ENCODE data around the gene CAND1. TPM values are rescaled to one million over a fixed set of nuclear protein-coding genes. Genes with fewer than 3 reads are reported as not detected.

The CAND1 gene
- total and polyA plus RNA-seq, 4 donors = 25.4 to 66.1 (median 45.7) TPM

- TF ChIP-seq REST (IDR thresholded peaks at IDR 0.05) = no peak
Measured at GRCh38 chr12:67320614-67321295, 51.6 kb downstream of the CAND1 start (continued).

DNA sequence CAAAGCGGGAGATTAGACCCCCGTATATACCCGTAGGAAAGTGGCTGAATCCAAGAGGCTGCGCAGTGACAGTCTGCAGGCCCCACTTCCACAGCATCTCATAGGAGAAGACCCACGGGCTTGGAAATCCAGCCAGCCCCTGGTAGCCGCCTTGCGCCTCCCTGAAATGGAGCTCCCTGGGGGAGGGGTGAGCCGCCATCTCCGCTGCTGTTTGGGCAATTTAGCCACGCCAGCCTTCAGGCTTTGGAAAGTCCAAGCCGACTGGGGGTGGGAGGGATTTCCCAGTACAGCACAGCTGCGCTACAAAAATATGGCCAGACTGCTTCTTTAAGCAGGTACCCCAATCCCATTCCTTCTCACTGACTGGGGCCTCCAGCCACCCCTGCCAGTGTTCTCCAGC lies 53.4 kb downstream of the CAND1 start:
- no peak overlapping the region for H3K4me3 ChIP-seq (ENCODE audit: low read depth in 1 of 3, low read length in 3 of 3)
- H3K36me3 ChIP-seq (ENCODE audit: control insufficient read depth in 4 of 4, insufficient read depth in 3 of 4, low read depth in 1 of 4, low read length in 3 of 4) = peaks cover 0 to 3% (median 0%) of the 10 kb centered on the region in 4 donors
- no peaks in the 10 kb centered on the region for H3K4me1 ChIP-seq (ENCODE audit: control insufficient read depth in 4 of 4, insufficient read depth in 4 of 4, low read length in 3 of 4)
- no peaks in the 10 kb centered on the region for H3K27me3 ChIP-seq (ENCODE audit: control insufficient read depth in 4 of 4, insufficient read depth in 4 of 4, low read length in 3 of 4)
- no peak overlapping the region for H3K9ac ChIP-seq (ENCODE audit: low read depth in 1 of 2, low read length in 2 of 2)
- no peak overlapping the region for H3K27ac ChIP-seq (ENCODE audit: low read depth in 1 of 2, low read length in 2 of 2)
- no peak for DNase-seq (ENCODE audit: low spot score)
- H3K9me3 ChIP-seq (ENCODE audit: control insufficient read depth in 4 of 4, low read length in 3 of 4) = peaks cover 0 to 2% (median 0%) of the 10 kb centered on the region in 4 donors
- WGBS = 97% methylated on average over 12 of the region's 12 CpGs
- TF ChIP-seq HNF4G (IDR thresholded peaks at IDR 0.05) = no peak
- TF ChIP-seq ZBTB33 (IDR thresholded peaks at IDR 0.05) = no peak
- TF ChIP-seq FOXA1 (IDR thresholded peaks at IDR 0.05) = no peak
- no peak for TF ChIP-seq TAF1 (conservative IDR thresholded peaks at IDR 0.05)
- TF ChIP-seq YY1 (IDR thresholded peaks at IDR 0.05) = no peak
- TF ChIP-seq FOXA2 (IDR thresholded peaks at IDR 0.05) = no peak
- no peak for TF ChIP-seq JUND (IDR thresholded peaks at IDR 0.05)
- TF ChIP-seq RAD21 (IDR thresholded peaks at IDR 0.05) = no peak
- TF ChIP-seq EGR1 (IDR thresholded peaks at IDR 0.05; ENCODE audit: low read depth in 2 of 2) = no peak
- no peak for TF ChIP-seq CTCF (IDR thresholded peaks at IDR 0.05; ENCODE audit: low read depth, low read length, missing input control)

DNA sequence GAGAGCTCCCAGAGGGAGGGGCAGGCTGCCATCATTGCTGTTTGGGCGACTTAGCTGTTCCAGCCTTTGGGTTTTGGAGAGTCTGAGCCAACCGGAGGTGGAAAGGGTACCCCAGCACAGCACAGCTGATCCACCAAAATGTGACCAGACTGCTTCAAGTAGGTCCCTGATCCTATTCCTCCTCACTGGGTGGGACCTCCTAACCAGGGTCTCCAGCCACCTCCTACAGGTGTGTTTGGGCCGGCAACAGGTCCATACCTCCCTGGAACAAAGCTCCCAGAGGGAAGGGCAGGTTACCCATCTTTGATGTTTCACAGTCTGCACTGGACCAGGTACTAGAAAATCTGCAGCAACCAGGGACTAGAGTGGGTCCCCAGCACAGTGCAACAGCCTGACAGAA lies 53.8 kb downstream of the CAND1 start:
- WGBS = 93% methylated on average over 3 of the region's 3 CpGs
- Histone ChIP-seq H3K27me3 (ENCODE audit: control insufficient read depth in 4 of 4, insufficient read depth in 4 of 4, low read length in 3 of 4) (no peaks in the 10 kb centered on the region), H3K4me1 (ENCODE audit: control insufficient read depth in 4 of 4, insufficient read depth in 4 of 4, low read length in 3 of 4) (no peaks in the 10 kb centered on the region), H3K4me3 (ENCODE audit: low read depth in 1 of 3, low read length in 3 of 3) (no peak overlapping the region), H3K9ac (ENCODE audit: low read depth in 1 of 2, low read length in 2 of 2) (no peak overlapping the region), H3K9me3 (ENCODE audit: control insufficient read depth in 4 of 4, low read length in 3 of 4) (peaks cover 0 to 2% (median 0%) of the 10 kb centered on the region in 4 donors), H3K36me3 (ENCODE audit: control insufficient read depth in 4 of 4, insufficient read depth in 3 of 4, low read depth in 1 of 4, low read length in 3 of 4) (peaks cover 0 to 3% (median 0%) of the 10 kb centered on the region in 4 donors), H3K27ac (ENCODE audit: low read depth in 1 of 2, low read length in 2 of 2) (no peak overlapping the region)
- DNase-seq (ENCODE audit: low spot score) = no peak
- no peak for TF ChIP-seq RXRA (IDR thresholded peaks at IDR 0.05)
- TF ChIP-seq NR2F2 (IDR thresholded peaks at IDR 0.05) = no peak
- no peak for TF ChIP-seq ATF3 (IDR thresholded peaks at IDR 0.05)
- no peak for TF ChIP-seq HNF4A (conservative IDR thresholded peaks at IDR 0.05)
- no peak for TF ChIP-seq YY1 (IDR thresholded peaks at IDR 0.05)
- TF ChIP-seq JUND (IDR thresholded peaks at IDR 0.05) = no peak
- no peak for TF ChIP-seq HNF4G (IDR thresholded peaks at IDR 0.05)
- TF ChIP-seq TAF1 (conservative IDR thresholded peaks at IDR 0.05) = no peak
- TF ChIP-seq CTCF (IDR thresholded peaks at IDR 0.05; ENCODE audit: low read depth, low read length, missing input control) = no peak
- no peak for TF ChIP-seq GABPA (IDR thresholded peaks at IDR 0.05 in 1 of 2, conservative IDR thresholded peaks at IDR 0.05 in 1 of 2)
- TF ChIP-seq MAX (IDR thresholded peaks at IDR 0.05) = no peak
- TF ChIP-seq EGR1 (IDR thresholded peaks at IDR 0.05; ENCODE audit: low read depth in 2 of 2) = no peak
- TF ChIP-seq FOXA1 (IDR thresholded peaks at IDR 0.05) = no peak
